NOMO-1 (cell line): Measurements from ENCODE around the gene STYXL1.
"Not testable (repeated sequence)": the region's sequence is repeated elsewhere in the genome, so short reads cannot be mapped to it uniquely, and the experiment has no call there.

Experiments used
- DNase-seq, 2 experiments: peaks; one replicate each; lab custom pipeline; 2025; ENCODE audit not compliant: unreplicated experiment in 2 of 2; lab: John Stamatoyannopoulos, UW

The STYXL1 gene

GRCh38 chr7:76040126-76040525, 7.7 kb downstream of the STYXL1 start:
- DNase-seq: no peak

DNA sequence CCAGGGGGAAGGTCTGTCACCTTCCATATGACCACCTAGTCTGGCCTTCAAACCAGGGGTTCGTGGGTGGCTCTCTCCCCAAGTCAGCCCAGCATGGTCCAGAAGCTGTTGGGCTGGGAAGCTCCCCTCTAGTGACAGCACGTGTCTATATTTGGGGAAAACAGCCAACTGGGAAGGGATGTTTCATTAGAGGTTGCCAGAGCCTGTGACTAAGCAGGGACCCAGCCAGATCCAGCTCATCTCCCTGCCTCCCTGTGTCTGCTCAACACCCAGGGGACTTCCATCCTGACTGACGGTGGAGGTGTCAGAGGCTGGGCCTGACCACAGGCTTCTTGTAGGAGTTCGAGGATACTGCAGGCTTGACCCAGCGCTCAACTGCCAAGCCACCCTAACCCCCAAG, 10.5 kb downstream of the STYXL1 start:
- DNase-seq: no peak

- no peak for DNase-seq
Measured at GRCh38 chr7:76031964-76032363, 15.8 kb downstream of the STYXL1 start.

GRCh38 chr7:76029682-76030081, 18.1 kb downstream of the STYXL1 start:
- not testable (repeated sequence) for DNase-seq

DNA sequence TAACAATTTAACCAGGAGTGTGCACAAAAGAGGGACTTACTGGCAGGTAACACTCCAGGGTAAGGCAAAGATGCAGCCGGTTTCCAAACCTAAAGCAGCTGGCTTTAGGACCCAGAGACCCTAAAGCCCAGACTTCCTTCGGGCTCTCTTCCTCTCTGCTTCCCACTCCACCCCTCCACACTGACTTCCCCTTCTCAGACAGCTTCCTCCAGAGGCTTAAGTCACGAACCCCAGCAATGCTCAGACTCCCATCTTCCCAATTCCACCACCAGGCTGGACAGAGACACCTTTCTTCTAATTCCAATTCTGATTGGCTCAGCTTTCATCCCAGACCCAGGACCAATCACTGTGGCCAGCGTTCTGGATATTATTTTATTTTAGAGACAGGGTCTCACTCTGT, 24.8 kb downstream of the STYXL1 start:
- DNase-seq: peak; percentile 95 to 97

DNA sequence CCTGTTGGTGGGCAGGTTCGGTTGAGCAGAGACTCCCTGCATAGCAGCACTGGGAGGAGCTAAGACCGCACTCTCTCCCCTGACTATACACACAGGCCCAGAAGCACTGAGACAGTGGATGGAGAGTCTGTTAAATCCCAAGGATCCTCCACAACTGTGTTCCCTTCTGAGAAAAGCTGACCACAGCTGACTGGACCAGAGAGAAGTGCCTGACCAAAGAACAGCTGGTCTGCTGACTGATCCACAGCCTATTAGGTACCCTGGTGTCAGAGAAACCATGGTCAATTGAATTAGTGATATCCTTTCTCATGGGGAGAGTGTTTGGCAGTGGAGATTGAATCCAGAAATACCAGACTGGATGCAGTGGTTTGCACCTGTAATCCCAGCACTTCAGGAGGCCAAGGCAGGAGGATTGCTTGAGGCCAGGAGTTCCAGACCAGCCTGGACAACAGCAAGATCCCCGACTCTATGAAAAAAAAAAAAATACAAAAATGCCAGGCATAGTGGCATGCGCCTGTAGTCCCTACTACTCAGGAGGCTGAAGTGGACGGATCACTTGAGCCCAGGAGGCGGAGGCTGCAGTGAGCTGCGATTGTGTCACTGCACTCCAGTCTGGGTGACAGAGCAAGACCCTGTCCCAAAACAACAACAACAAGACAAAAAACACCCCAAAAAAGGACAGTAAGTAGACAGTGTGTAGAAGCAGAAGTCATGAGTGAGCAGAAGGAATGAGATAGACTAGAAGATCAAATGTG, 25.6 kb downstream of the STYXL1 start:
- no peak for DNase-seq

GRCh38 chr7:76020031-76020714, 27.6 kb downstream of the STYXL1 start:
- peak; percentile 60 to 70 for DNase-seq

DNA sequence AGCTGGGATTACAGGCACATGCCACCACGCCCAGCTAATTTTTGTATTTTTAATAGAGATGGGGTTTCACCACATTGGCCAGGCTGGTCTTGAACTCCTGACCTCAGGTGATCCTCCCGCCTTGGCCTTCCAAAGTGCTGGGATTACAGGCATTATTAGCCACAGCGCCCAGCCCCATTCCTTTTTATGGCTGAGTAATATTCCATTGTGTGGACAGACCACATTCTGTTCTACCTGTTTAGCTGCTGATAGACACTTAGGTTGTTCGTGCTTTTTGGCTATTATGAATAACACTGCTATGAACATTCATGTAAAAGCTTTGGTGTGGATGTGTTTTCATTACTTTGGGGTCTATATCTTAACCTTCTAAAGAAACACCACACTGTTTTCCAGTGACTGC, 29.3 kb downstream of the STYXL1 start:
- not testable (repeated sequence) for DNase-seq

- no peak for DNase-seq
Measured at GRCh38 chr7:76016191-76016947, 31.4 kb downstream of the STYXL1 start.

DNA sequence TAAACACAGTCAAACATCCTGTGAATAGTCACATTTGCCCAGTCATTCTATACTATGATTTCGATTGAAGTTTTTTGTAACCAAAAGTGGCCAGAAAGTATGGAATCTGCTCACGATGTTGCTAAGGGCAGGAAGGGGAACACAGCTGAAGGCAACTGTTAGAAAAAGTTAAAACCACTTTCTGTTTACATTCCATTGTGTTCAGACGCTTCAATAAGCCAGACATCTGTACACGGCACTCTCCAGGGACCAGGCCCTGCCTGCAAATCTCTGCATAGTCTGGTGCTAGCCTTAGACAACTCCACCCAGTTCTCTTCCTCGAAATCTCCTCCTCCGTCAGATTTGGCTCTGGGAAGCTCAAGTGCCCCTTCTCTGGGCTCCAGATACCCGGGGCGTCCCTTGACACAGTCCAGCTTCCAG, 36.3 kb downstream of the STYXL1 start:
- no peak for DNase-seq

DNA sequence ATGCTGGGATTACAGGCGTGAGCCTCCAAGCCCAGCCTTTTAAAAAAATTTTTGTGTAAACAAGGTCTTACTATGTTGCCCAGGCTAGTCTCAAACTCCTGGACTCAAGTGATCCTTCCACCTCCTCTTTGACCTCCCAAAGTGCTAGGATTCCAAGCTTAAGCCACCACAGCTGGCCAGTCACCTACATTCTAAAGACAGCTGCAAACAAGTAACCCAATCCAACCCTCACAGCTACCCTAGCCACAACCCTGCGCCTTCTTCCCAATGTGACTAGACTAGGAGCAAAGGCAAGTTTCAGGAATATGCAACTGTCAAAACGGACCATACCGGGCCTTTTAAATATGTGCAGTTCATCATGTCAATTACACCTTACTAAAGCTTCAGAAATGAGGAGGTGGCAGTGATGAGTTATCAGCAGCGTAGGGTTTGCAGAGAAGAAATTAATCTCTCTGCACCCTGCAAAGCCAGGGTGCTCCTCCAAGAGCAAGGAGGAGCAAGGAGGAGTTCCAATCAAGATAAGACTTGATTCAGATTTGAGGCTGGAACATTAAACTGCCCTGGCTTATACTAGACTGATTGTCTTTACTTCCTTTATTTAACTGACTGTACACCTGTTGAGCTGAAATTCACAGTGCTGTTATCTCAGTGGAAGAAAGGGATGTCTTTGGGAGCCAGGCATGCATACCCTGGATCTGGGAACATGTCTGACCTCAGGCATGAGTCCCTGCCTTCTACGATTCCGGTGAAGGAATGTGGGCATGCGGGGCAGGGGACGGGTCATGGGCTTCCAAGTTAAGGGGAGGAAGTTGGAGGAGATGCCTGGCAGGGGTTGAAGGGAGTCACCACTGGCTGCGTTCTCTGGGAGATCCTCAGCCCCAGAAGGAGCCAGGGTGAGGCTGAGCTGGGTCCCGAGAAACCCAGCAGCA, 37.9 kb downstream of the STYXL1 start:
- DNase-seq: no peak

DNA sequence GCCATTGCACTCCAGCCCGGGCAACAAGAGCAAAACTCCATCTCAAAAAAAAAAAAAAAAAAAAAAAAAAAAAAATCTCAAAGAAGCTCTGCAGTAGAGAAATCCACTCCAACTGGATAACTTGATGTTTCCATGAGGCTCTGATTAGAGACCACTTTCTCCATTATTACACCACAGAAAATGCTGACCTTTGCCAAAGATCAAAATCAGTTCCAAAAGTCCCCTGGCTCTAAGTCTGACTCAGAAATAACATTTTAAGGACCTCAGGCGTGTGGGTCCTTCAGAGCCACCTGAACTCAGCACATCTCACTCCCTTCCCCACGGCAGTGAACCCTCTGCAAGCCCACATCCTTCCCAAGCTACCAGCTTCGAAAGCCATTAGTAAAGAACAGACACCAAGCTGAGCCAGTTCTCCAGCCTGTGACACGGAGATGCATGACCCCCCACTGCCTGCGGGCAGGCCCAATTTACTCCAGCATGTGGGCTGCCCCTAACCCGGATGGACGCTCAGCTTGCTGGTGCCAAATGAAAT, 39.6 kb downstream of the STYXL1 start:
- DNase-seq: no peak

- DNase-seq: not testable (repeated sequence)
Measured at GRCh38 chr7:76005004-76005403, 42.8 kb downstream of the STYXL1 start.

DNA sequence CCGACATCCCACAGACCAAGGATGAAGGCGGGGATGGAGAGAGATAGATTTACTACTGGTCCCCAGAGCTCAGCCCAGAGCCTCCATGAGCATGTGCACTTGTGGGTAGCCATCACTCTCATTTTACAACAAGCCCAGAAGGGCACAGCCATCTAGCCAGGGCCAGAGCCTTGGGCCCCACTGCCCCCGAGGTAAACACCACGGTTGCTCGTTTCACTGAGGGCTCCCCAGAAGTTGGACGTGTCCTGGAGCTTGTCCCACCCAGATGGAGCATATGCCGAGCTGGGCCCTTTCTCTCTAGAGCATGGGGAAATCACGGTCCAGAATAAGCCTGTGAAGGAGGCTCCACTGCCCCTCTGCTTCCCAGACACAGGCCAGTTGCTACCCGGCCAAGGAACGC, 44.4 kb downstream of the STYXL1 start:
- DNase-seq: no peak

GRCh38 chr7:76002822-76003221, 45.0 kb downstream of the STYXL1 start:
- no peak for DNase-seq

- no peak for DNase-seq
Measured at GRCh38 chr7:76002139-76002538, 45.7 kb downstream of the STYXL1 start.

GRCh38 chr7:76000566-76000965, 47.2 kb downstream of the STYXL1 start:
- no peak for DNase-seq

DNA sequence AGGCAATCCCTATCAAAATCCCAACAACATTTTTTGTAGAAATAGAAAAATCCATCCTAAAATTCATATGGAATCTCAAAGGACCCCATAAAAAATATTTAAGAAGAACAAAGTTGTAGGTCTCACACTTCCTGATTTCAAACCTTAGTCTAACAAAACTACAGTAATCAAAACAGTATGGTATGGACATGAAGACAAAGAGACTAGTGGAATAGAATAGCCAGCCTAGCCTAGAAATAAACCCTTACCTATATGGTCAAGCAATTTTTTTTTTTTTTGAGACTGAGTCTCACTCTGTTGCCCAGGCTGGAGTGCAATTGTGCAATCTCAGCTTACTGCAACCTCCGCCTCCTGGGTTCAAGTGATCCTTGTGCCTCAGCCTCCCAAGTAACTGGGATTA, 49.8 kb downstream of the STYXL1 start:
- DNase-seq: no peak

GRCh38 chr7:75996476-75996875, 51.3 kb downstream of the STYXL1 start:
- DNase-seq: no peak

GRCh38 chr7:75995996-75996395, 51.8 kb downstream of the STYXL1 start:
- DNase-seq: no peak
